Measurements from ENCODE around the gene ACTN4. TPM values are rescaled to one million over a fixed set of nuclear protein-coding genes. Genes with fewer than 3 reads are reported as not detected.

ACTN4 gene
- total and polyA plus RNA-seq, 9 donors: 139 to 458 (median 299) TPM

GRCh38 chr19:38614289-38614688 is 33.2 kb upstream of the ACTN4 start:
- Histone ChIP-seq H3K4me3 (no peak overlapping the region), H3K36me3 (no peaks in the 10 kb centered on the region), H3K4me1 (ENCODE audit: insufficient read depth) (peaks cover 5% of the 10 kb centered on the region), H3K27me3 (no peaks in the 10 kb centered on the region), H3K27ac (no peak overlapping the region), H3K9me3 (no peaks in the 10 kb centered on the region)
- intact Hi-C loops (cut with DNase I): no loop called here
- TF ChIP-seq POLR2A (IDR thresholded peaks at IDR 0.05) (no peak), CTCF (IDR thresholded peaks at IDR 0.05) (no peak), EP300 (IDR thresholded peaks at IDR 0.05) (no peak)
- WGBS, 3 donors: 63 to 70% (median 64%) methylated on average over 3 of the region's 3 CpGs
- peak in 1 of 5 donors; percentile 24 for DNase-seq

- WGBS, 3 donors: 67 to 68% (median 67%) methylated on average over 7 of the region's 7 CpGs
- H3K4me3 ChIP-seq: no peak overlapping the region
- TF ChIP-seq CTCF (IDR thresholded peaks at IDR 0.05): no peak
- TF ChIP-seq EP300 (IDR thresholded peaks at IDR 0.05): no peak
- no peak for TF ChIP-seq POLR2A (IDR thresholded peaks at IDR 0.05)
- intact Hi-C loops (cut with DNase I): no loop called here
- no peaks in the 10 kb centered on the region for H3K27me3 ChIP-seq
- H3K36me3 ChIP-seq: no peaks in the 10 kb centered on the region
- no peaks in the 10 kb centered on the region for H3K9me3 ChIP-seq
- no peak for DNase-seq
- H3K4me1 ChIP-seq (ENCODE audit: insufficient read depth): peaks cover 11% of the 10 kb centered on the region
- no peak overlapping the region for H3K27ac ChIP-seq
Observed at GRCh38 chr19:38615007-38615581, 32.4 kb upstream of the ACTN4 start.

GRCh38 chr19:38616265-38616664 is 31.2 kb upstream of the ACTN4 start:
- no peak for DNase-seq
- Histone ChIP-seq H3K36me3 (no peaks in the 10 kb centered on the region), H3K27me3 (no peaks in the 10 kb centered on the region), H3K27ac (no peak overlapping the region), H3K9me3 (no peaks in the 10 kb centered on the region), H3K4me3 (no peak overlapping the region), H3K4me1 (ENCODE audit: insufficient read depth) (peaks cover 12% of the 10 kb centered on the region)
- intact Hi-C loops (cut with DNase I): no loop called here
- WGBS, 3 donors: 90 to 94% (median 91%) methylated on average over 6 of the region's 6 CpGs
- TF ChIP-seq POLR2A (IDR thresholded peaks at IDR 0.05) (no peak), CTCF (IDR thresholded peaks at IDR 0.05) (no peak), EP300 (IDR thresholded peaks at IDR 0.05) (no peak)

GRCh38 chr19:38617283-38617763 is 30.1 kb upstream of the ACTN4 start:
- intact Hi-C loops (cut with DNase I): no loop called here

More at GRCh38 chr19:38617283-38617763, 30.1 kb upstream of the ACTN4 start:
- DNase-seq: peak in 2 of 5 donors; percentile 47 to 52
- WGBS, 3 donors: 75 to 80% (median 76%) methylated on average over 9 of the region's 9 CpGs
- Histone ChIP-seq H3K36me3 (no peaks in the 10 kb centered on the region), H3K27ac (no peak overlapping the region), H3K9me3 (no peaks in the 10 kb centered on the region), H3K4me3 (no peak overlapping the region), H3K4me1 (ENCODE audit: insufficient read depth) (peaks cover 12% of the 10 kb centered on the region), H3K27me3 (no peaks in the 10 kb centered on the region)
- TF ChIP-seq CTCF (IDR thresholded peaks at IDR 0.05) (no peak), EP300 (IDR thresholded peaks at IDR 0.05) (no peak), POLR2A (IDR thresholded peaks at IDR 0.05) (no peak)

Data from ovary (tissue), 9 donors.